Vagina (tissue), 2 donors: ENCODE data around the gene CARD10.

Experiments
- POLR2AphosphoS5 ChIP-seq, 2 donors: sonication (generic); formaldehyde crosslinking; IDR thresholded peaks; one replicate each; pipeline ENCODE4 v1.9.0; 2017; ENCODE audit warnings: antibody characterized with exemption in 2 of 2, mild to moderate bottlenecking in 2 of 2, low read depth in 1 of 2; ENCODE audit not compliant: insufficient read depth in 1 of 2
- TF ChIP-seq, protein P1 (sequence below), 3 experiments: fragments of 450-650 bp in 2 of 3; fragments of 200-600 bp in 1 of 3; sonication (generic) in 1 of 3; IDR thresholded peaks; one replicate each; pipeline ENCODE4 v1.5.1; 2017 to 2019; ENCODE audit warnings: antibody characterized with exemption in 3 of 3, mild to moderate bottlenecking in 2 of 3, moderate library complexity in 2 of 3

DNA sequence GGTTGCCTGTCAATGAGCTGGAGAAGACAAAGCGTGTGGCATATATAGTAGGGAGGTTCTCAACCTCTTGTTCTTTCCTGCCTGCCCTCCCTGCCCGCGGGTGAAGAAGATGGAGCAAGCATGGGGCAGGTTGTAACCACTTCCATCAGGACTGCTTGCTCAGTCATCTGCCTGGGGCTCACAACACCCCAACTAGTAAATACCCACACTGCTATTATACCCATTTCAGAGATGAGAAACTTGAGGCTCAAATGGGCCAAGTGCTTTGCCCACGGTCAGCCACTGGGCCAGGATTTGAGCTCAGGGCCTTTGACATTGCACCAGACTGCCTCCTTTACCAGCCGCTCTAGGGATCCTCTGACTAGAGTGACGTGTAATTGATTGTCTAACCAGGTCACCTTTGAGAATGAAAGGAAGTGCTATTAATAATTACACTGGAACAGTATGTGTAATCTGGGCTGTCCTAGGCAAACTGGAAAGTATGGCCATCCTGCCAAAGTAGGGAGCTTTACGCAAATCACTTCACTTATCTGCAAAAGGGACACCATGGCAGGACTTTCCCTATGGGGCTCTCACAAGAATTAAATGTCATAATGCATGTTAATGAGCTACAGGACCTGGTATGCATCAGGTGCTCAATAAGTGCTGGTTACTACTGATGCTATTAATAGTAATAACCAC is 38.2 kb upstream of the CARD10 start:
- TF ChIP-seq, protein P1, sequence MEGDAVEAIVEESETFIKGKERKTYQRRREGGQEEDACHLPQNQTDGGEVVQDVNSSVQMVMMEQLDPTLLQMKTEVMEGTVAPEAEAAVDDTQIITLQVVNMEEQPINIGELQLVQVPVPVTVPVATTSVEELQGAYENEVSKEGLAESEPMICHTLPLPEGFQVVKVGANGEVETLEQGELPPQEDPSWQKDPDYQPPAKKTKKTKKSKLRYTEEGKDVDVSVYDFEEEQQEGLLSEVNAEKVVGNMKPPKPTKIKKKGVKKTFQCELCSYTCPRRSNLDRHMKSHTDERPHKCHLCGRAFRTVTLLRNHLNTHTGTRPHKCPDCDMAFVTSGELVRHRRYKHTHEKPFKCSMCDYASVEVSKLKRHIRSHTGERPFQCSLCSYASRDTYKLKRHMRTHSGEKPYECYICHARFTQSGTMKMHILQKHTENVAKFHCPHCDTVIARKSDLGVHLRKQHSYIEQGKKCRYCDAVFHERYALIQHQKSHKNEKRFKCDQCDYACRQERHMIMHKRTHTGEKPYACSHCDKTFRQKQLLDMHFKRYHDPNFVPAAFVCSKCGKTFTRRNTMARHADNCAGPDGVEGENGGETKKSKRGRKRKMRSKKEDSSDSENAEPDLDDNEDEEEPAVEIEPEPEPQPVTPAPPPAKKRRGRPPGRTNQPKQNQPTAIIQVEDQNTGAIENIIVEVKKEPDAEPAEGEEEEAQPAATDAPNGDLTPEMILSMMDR (IDR thresholded peaks at IDR 0.05) = no peak
- TF ChIP-seq POLR2AphosphoS5 (IDR thresholded peaks at IDR 0.05; ENCODE audit: insufficient read depth in 1 of 2, low read depth in 1 of 2) = peak in 1 of 2 donors; percentile 22
